HG03159 (cell line): ENCODE measurements around the gene RC3H2.

Experiments used
- ATAC-seq: cut with Tn5 transposase; IDR thresholded peaks from one replicate; pipeline ENCODE4 v1.9.1; 2021; ENCODE audit warnings: mild to moderate bottlenecking, moderate library complexity; ENCODE audit not compliant: unreplicated experiment

The RC3H2 gene, protein sequence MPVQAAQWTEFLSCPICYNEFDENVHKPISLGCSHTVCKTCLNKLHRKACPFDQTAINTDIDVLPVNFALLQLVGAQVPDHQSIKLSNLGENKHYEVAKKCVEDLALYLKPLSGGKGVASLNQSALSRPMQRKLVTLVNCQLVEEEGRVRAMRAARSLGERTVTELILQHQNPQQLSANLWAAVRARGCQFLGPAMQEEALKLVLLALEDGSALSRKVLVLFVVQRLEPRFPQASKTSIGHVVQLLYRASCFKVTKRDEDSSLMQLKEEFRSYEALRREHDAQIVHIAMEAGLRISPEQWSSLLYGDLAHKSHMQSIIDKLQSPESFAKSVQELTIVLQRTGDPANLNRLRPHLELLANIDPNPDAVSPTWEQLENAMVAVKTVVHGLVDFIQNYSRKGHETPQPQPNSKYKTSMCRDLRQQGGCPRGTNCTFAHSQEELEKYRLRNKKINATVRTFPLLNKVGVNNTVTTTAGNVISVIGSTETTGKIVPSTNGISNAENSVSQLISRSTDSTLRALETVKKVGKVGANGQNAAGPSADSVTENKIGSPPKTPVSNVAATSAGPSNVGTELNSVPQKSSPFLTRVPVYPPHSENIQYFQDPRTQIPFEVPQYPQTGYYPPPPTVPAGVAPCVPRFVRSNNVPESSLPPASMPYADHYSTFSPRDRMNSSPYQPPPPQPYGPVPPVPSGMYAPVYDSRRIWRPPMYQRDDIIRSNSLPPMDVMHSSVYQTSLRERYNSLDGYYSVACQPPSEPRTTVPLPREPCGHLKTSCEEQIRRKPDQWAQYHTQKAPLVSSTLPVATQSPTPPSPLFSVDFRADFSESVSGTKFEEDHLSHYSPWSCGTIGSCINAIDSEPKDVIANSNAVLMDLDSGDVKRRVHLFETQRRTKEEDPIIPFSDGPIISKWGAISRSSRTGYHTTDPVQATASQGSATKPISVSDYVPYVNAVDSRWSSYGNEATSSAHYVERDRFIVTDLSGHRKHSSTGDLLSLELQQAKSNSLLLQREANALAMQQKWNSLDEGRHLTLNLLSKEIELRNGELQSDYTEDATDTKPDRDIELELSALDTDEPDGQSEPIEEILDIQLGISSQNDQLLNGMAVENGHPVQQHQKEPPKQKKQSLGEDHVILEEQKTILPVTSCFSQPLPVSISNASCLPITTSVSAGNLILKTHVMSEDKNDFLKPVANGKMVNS

DNA sequence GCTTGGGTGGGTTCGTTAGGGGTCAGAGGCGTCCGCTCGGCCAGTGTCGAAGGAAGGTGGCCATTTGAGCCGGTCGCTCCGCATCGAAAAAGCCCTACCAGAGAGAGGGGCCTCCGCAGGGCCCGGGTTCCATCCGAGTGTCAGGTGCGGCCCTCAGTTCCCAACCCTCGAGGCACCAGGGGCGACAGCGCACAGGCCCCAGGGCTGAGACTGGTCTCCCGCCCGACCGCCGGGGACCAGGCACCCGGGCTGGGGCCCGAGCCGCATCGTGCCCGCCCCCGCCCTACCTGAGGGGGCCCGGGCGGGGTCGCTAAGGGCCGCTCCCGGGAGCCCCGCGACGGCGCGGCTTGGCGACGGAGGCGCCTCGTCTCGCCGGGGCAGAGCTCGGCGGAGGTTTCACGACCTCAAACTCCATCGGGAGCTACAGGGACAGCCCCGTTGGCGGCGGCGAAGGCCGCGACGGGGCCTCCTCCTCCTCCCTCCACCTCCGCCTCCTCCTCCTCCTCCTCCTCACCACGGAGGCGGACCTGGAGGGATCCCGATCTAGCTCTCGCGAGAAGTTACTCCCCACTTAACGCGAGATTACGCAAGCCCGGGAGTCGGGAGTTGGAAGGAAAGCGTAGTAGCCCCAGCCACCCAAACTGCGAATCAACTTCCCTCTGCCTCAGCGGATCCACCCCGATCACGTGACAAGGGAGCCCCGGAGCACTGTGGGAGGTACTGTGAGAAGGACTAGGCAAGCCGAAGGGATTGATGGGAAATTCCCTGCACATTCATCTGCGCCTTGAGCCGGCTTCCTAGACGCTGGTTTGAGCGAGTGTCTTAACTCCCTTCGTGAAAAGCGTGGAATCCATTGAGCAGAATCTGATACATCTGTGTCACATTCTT, at the start of gene RC3H2:
TSS of gene RC3H2 (minus strand) at position 537 of the 888 bp plus-strand sequence. CDS start 7,850 bp downstream, outside the sequence.
- peak; percentile 82 for ATAC-seq

DNA sequence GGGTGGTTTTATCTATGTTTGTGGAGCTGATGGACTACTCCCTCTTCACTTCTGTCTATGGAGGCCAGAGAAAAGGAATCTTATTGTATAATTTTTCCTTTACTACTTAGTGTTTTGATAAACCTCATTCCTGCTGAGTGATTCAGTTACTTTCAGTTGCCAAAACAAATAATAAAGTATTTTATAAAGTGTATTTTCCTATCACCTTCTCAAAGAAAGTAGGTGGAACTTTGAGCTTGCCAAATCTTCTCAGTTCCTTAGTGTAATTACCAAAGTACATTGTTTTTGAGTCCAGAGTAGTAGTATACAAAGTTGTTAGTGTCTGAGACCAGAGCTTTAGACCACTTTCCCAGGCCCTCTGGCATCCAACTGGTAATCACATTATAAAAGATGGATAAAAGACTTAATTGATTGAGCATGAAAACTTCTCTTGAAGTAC, 49.1 kb upstream of the RC3H2 start:
- ATAC-seq, result no peak

DNA sequence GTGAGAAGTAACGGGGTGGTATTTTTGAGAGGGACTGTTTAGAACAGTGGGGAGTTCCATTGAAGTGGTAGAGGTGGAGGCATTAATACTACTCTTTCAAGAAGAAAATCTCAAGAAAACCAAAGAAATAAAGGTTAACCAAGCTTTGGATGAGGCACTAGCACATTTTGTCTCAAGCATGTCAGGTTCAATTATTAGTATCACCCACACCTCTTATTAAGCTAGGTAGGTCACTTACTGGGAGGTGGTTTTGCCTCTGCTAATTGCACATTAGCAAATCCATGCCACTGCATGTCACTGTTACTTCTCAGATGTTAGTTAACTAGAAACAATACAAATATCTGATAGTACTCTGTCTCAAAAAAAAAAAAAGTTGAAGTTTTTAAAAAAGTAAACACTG, 45.9 kb upstream of the RC3H2 start:
- ATAC-seq, result no peak

DNA sequence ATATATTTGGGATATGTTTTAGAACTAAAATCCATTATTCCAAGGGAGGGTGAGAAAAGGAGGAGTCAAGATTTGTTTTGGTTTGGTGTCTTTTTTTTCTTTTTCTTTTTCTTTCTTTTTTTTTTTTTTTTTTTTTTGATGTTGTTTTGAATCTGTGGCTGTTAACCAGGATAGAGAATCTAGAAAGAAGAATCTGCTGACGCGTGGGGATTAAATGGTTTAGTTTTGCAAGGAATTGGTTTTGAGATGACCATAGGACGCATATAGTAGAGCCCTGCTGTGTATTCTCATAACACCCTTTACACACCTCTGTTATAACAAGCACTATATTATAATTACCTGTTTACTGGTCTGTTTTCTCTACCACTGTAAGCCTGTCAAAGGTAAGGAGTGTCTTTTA, 45.1 kb upstream of the RC3H2 start:
- ATAC-seq, result no peak

DNA sequence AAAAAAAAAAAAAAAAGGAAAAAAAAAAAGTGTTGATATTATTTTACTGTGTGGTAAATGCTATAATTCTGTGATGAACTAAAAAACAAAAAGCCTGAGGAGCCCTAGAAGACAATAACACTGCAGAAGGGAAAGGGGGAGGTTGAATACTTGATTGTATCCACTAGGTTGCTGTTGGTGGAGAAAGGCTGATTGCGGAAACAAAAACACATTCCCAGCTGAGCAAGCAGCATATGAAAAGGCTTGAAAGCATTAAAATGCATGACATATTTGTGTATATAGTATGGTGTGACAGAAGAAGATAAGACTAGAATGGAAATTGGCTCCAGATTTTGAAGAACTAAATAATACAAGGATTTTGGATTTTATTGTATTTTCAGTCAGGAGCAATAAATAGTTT, 44.5 kb upstream of the RC3H2 start:
- ATAC-seq, result no peak

DNA sequence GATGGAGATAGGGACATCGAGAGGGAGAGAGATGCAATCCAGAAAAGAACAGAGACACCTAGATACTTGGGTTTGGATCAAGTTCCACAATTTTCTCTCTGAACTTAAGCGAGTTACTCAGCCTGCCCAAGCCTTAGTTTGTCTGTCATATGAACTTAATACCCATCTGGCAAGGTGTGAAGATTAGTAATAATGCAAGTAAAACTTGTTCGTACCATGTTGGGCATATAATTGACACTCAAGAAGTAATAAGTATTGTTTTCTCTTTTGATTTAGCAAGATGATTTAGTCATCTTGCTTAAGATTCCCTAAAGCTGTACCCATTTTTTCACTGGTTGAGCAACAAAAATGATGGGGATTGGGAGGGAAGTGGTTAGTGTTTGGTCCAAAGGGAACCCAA, 43.2 kb upstream of the RC3H2 start:
- no peak for ATAC-seq

DNA sequence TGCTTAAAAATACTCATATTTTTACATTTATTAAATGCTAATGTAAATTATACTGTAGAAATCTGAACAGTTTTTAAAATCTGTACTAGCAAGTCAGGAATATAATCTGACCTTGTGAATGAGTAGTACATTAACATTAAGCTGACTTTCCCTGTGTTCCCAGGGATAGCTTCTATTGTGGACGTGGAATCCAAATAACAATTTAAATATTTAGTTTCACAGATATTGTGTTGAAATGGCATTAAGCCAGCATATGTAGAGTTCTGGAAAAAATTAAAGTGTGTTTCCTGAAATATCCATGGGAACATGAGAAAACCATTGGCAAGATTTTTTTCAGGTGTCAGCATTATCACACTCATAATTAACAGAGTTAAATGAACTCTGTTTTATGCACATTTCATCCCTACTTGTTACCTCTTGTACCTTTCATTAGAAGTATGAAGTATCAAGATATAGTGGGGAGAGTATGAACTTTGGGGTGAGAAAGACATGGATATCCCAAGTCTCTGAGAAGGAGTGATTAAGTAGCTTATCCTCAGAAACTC, 41.4 kb upstream of the RC3H2 start:
- no peak for ATAC-seq

DNA sequence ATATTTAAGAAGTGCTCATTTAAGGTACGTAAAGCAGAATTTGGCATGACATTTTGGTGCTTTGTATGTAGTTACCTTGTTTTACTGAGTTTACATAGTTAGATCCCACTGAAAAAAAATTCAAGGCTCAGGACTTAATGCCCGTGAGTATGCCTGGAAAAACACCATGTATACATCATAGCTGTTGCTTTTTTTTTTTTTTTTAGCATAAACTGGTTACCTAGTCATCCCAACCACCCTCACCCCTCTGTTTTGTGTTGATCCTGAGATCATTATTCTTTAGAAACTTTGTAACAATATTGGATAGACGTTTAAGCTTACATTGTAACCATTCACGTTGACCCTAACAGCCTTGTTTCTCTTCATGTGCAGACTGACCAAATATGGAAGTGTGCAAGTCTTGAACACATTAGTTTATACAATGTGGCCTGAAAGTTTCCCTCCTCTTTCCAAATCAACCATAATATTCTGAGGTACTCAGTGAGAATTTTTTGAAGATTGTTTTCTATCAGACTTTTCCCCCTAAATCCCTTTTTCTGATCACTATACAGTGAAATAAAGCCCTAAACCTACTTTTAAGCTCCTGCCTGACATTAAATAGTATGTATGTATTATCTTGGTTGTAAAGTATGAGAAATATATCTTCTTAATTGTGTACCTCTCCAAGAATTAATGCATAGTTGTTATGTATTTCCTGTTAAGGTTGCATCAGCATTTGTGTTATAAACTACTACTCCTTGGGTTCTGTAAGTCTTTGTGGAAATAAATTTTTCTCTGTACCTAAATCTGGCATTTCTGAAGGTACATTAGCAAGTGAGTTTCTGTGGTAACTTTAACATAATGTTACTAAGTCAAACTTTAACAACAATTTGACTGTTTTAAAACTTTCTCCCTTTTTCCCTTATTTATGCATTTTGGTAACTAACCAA, 40.1 kb upstream of the RC3H2 start:
- ATAC-seq, result no peak

DNA sequence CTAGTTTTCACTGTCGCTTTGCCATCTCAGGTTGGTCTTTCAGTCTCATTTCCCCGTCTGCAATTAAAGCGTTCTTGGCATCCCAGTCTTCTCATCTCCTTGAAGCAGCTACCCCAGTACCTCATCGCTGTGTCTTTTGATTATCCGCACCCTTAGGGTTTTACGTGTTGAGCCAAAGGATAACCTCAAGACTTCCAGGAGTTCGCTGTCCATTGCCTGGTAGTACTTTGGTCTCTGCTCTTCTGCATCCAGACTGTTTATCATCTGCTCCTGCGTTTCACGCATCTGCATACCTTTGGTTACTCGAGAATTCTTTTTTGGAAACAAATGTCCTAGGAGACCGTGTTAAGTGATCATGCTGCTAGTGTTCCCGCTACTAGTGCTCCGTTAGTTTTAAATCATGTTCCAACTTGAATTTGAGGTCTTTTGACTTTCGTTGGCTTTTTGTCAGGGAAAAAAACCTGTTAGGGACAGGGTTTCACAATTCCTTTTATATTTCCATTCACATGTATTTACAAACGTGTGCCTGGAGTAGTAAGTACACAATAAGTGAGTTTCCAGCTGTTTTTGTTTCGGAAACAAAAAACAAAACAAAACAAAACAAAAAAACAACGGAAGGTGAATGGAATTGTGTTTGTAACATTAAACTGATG, 36.5 kb upstream of the RC3H2 start:
- no peak for ATAC-seq

DNA sequence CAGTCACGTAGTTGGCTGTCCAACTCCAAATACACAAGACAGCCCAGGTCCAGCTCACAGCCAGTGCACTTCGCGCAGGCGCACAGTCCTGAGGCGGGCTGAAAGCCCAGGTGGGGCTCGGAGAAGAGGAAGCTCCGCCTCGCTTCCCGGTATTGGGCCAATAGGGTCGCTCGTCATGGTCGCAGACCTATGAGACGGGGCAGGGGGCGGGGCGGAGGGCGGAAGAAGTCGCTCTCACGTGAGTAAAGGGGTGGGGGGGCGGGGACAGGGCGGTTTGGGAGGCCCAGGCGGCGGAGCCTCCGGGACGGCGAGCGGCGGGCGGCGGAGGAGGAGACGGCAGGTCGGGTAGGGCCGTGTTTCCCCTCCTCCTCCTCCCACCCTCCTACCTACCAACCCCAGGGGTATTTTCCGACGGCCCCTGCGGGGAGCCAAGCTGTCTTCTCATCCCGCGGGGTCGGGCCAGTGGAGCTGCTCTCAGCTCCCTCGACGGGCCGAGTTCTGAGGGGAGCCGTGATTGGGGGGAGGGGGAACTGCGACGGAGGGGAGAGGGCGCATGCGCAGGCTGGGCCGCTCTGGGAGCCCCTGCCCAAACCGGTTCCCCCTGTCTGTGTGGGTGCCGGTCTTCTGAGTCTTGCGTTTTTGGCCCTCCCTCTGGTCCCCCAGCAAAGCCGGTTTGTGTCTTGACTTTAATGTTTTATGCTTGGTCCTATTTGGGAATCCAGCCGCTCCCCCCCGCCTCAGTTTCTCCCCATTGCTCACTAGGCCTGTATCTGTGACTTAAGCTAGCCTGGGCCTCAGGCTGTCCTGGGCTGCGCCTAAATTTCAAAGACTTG, 35.8 kb upstream of the RC3H2 start, which contains the start of gene RABGAP1:
TSS of gene RABGAP1 (plus strand) at position 272 of the 833 bp plus-strand sequence. CDS start 16,040 bp downstream, outside the sequence.
- peak; percentile 99 for ATAC-seq

DNA sequence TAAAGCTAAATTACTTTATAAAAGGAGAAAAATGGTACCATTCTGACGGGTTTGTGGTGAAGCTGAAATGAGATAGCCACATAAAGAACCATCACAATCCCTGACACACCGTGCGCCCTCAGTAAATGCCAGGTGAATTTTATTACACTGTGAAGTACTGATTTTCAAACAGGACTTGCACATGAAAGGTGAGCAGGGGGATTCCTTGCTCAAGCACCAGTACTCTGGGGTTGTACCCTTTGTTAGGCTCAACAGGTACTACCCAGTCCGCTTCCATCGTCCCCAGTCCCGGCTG, 35.2 kb upstream of the RC3H2 start:
- ATAC-seq, result no peak

DNA sequence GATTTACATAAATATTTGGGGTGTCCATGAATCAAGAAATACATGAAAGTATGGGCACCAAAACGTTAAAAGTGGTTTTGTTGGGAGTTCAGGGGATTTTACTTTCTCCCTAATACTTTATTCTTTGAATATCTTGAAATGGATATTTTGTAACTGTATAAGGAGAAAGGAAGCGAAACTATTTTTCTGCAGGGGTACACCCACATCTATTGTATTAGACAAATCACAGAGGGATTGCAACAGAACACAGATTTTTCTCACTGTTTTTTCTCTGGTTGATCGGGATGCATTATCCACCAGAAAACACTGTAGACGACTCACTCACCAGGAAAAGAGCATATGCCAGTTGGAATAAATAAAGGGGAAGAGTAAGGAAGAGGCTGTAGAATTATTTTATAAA, 34.4 kb upstream of the RC3H2 start:
- no peak for ATAC-seq

DNA sequence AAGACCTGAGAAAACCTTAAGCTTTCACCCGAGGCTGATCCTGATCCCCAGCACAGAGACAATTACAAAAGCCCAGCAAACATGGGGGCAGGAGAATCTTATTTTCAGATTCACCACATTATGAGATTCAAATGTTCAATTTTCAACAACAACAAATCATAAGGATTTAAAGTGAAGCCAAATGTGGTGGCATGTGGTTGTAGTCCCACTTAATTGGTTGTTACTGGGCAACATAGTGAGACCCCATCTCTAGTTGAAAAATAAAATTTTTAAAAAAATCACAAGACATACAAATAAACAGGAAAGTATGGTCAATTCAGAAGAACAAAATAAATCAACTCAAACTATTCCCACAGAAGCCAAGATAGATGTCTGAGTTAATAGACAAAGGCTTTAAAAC, 31.7 kb upstream of the RC3H2 start:
- no peak for ATAC-seq

DNA sequence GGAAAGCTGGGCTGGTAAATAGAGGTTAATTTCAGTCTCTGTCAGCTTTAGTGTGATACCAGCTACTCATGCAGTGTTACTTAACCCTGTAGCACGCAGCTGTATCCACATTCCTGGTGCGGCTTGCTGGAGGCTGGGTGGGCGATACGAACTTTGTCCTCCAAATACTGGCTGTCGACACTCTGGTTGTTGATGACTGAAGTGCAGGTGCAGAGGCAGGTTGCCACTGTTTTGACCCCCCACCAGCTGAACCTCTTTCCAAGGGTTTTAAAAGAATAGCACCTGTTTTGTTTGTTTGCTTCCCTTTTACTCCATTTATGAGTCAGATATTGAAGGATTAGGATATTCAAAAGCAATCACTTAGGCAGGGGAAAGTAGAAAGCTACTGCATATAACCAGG, 31.3 kb upstream of the RC3H2 start:
- ATAC-seq, result no peak

DNA sequence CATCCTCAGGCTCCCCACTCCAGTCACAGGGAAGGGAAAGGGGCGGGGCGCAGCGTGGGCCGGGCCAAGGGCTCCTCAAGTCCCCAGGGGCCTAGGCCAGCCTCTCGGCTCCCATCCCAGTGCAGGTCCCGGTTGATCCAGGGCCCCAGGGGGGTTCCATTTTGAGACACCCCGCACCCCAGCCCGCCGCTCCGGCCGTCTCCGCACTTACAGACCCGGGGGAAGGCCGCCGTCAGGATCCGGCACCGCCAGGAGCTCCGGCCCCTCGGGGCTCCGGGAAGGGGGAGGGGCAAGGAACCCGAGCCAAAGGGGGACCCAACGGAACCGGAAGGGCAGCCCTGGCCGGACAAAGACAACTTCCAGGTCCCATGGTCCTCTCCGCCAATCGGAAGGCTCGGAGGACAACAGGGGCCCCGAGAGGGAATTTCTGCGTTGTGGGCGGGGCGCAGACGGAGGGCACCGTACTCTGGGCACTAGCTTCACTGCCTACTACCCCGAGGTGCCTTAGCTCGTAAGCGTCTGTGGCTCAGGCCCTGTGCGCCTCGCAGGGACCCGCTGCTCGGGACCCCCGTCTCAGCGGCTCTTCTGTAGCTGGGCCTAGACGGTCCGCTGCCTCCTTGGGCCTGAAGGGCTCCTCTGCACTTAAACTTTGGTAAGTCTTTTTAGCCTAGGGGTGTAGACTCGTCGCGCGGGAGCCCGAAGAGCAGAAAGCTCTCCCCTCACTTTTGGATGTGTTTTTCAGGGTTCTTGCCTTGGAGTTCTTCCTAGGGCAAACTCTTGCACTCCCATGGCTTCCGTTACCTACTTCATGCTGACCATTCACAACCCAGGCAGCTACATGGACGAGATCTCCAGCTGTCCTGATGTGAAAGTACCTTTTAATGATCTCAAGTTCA, 26.3 kb upstream of the RC3H2 start, which contains the start of gene ZBTB26:
TSS of gene ZBTB26 (minus strand) at position 287 of the 896 bp plus-strand sequence. CDS start 11,578 bp downstream, outside the sequence.
- ATAC-seq, result peak; percentile 97

DNA sequence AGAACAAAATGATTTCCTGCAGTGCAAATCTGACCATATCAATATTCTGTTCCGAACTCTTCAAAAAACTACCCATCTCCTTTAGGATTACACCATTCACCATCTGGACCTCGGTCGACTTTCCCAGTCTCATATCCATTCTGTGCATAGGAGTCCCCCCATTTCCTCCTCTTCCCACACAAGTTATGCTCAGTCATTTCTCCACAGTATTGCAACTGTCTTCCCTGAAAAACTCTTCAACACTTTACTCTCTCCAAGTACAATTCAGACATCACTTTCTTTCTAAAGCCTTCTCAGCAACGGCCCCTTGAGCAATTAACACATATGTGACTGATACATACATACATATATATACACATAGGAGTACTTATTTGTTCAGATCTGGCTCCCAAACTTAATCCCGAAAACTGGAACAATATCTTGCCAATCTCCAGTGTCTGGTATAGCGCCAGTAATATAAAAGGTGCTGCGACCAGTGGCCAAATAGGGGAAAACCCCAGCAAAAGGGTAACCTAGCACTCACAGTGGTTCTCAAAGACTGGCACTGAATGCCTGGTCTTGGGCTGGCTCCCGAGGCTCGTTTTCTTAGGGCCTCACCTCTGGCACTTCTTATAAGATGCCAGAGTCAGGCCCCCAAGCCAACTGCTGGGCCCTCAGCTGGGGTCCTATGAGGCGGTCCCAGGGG, 25.5 kb upstream of the RC3H2 start:
- no peak for ATAC-seq
